ENCODE measurements around the gene SVOPL. TPM values are rescaled to one million over a fixed set of nuclear protein-coding genes. Genes with fewer than 3 reads are reported as not detected.

SVOPL gene
- total RNA-seq, 1 experiment from 2014 or later, result not detected

- no peak for DNase-seq (ENCODE audit: low read depth, low spot score)
- BruUV-seq (replicated peaks), result no TSS peak
- Histone ChIP-seq H3K4me1 (ENCODE audit: control insufficient read depth in 1 of 2, insufficient read depth in 2 of 2, low read length in 2 of 2) (no peaks in the 10 kb centered on the region), H3K4me3 (replicated peaks in 1 of 2; ENCODE audit: low read depth in 1 of 2, low read length in 2 of 2) (no peak overlapping the region), H3K27me3 (ENCODE audit: insufficient read depth, low read length) (no peaks in the 10 kb centered on the region), H2AFZ (ENCODE audit: low read depth, low read length, poor library complexity, severe bottlenecking) (no peak overlapping the region), H3K9me3 (ENCODE audit: control insufficient read depth in 1 of 2, insufficient read depth in 1 of 2, low read depth in 1 of 2, low read length in 2 of 2) (no peaks in the 10 kb centered on the region; a peak in 1 of 4 replicates), H3K9ac (ENCODE audit: low read length) (no peak overlapping the region), H3K36me3 (ENCODE audit: control insufficient read depth in 1 of 2, insufficient read depth in 2 of 2, low read length in 2 of 2) (no peaks in the 10 kb centered on the region), H4K20me1 (ENCODE audit: insufficient read depth) (no peaks in the 10 kb centered on the region), H3K79me2 (ENCODE audit: insufficient read depth, low read length) (no peaks in the 10 kb centered on the region), H3K9me2 (ENCODE audit: insufficient read depth) (no peaks in the 10 kb centered on the region), H3K4me2 (ENCODE audit: low read length) (no peak overlapping the region), H3K27ac (ENCODE audit: low read depth, low read length) (no peak overlapping the region)
- ChIA-PET POLR2A (no interaction called here), RAD21 (ENCODE audit: low non-redundant PET in 1 of 2, low total read pairs in 2 of 2, uncharacterized antibody in 2 of 2, unreplicated experiment in 2 of 2) (no interaction called here), CTCF (no interaction called here)
- TF ChIP-seq CTCF (IDR thresholded peaks at IDR 0.05 in 2 of 3, conservative IDR thresholded peaks at IDR 0.05 in 1 of 3; ENCODE audit: borderline replicate concordance in 1 of 3, insufficient read depth in 1 of 3, low read depth in 2 of 3, low read length in 2 of 3), result no peak
- no peak for TF ChIP-seq MAX (IDR thresholded peaks at IDR 0.05)
- no peak for TF ChIP-seq EZH2 (IDR thresholded peaks at IDR 0.05)
- TF ChIP-seq SIN3A (IDR thresholded peaks at IDR 0.05; ENCODE audit: low read depth), result no peak
- no peak for TF ChIP-seq ELF1 (IDR thresholded peaks at IDR 0.05; ENCODE audit: borderline replicate concordance, low read depth)
- TF ChIP-seq ZFX (IDR thresholded peaks at IDR 0.05), result no peak
- no peak for TF ChIP-seq JUND (IDR thresholded peaks at IDR 0.05)
- no peak for TF ChIP-seq RAD21 (IDR thresholded peaks at IDR 0.05; ENCODE audit: low read depth)
- intact Hi-C loops (cut with micrococcal nuclease), result no loop called here
- no peak for ATAC-seq
Observed at GRCh38 chr7:138603549-138604318, 97.4 kb downstream of the SVOPL start.

Measured in HCT116 (cell line).